SW 1271 (cell line): ENCODE data around the gene NUBPL.
A peak's percentile ranks its signal among the peaks of the same experiment; 100 is the strongest.
"Not testable (repeated sequence)": the region's sequence is repeated elsewhere in the genome, so short reads cannot be mapped to it uniquely, and the experiment has no call there.

Experiments used
- DNase-seq, 2 experiments: peaks; one replicate each; lab custom pipeline; 2025; lab: John Stamatoyannopoulos, UW

Gene NUBPL

DNA sequence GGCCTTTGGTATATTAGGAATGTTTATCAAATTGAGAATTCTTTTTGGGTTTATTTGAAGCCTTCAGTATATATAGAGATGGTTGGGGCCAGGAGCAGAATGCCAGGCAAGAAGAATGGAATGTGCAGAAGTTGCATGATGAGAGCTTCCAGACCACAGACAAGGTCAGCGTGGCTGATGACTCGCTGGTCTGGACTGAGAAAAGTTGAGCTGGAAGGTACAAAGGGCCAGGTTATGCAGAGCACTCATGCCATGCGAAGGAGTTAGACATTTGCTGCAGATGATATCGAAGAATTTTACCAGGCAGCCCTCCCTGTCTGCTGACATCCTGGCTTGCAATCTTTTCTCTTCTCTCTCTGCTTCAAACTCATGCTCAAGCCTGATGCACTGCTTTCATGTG lies 319.7 kb downstream of the NUBPL start:
- DNase-seq, result peak in 1 of 2 experiments; percentile 43

DNA sequence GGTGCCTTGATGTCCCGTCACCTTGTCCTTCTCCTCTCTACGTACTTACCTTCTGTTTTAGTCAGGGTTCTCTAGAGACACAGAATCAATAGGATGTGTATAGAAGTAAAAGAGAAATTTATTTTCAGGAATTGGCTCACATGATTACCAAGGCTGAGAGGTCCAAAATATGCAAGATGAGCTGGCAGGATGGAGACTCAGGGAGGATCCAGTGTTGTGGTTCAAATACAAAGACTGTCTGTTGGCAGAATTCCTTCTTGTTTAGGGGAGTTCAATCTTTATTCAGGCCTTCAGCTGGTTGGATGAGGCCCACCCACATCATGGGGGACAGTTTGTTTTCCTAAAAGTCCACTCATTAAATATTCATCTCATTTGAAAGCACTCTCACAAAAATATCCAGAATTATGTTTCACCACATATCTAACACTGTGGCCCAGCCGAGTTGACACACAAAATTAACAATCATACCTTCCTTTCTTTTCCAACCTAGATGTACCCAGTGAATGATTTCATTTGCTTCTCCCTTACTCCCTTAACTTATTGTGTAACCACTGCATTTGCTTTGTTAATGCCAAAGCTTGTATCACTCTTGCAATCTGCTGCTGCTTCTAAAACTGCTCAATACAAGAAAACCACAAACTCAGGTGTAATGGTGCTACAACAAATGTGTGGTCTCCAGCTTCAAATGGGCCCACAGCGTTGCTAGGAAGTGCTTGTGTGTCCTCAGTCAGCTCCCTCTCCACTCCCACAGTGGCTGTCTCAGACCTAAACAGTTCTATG lies 320.5 kb downstream of the NUBPL start:
- no peak for DNase-seq

GRCh38 chr14:31884238-31884637 lies 323.0 kb downstream of the NUBPL start:
- DNase-seq, result no peak

DNA sequence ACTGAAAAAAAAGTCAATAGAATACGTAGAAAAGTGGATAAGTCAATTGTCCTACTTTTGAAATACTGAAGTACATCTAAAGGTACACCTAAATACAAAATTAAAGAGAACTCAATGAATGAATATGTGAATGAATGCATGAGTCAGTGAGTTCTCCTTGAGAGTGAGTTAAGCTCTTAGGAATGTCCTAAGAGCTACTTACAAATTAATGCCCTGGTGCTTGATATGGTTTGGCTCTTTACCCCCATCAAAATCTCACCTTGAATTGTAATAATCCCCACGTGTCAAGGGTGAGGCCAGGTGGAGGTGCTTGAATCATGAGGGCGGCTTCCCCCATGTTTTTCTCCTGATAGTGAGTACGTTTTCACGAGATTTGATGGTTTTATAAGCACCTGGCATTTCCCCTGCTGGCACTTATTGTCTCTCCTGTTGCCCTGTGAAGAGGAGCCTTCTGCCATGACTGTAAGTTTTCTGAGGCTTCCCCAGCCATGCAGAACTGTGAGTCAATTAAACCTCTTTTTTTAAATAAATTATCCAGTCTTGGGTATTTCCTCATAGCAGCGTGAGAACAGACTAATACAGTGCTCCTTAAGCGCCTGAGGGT lies 323.7 kb downstream of the NUBPL start:
- DNase-seq, result no peak

GRCh38 chr14:31886156-31886835 lies 325.1 kb downstream of the NUBPL start:
- DNase-seq, result no peak

DNA sequence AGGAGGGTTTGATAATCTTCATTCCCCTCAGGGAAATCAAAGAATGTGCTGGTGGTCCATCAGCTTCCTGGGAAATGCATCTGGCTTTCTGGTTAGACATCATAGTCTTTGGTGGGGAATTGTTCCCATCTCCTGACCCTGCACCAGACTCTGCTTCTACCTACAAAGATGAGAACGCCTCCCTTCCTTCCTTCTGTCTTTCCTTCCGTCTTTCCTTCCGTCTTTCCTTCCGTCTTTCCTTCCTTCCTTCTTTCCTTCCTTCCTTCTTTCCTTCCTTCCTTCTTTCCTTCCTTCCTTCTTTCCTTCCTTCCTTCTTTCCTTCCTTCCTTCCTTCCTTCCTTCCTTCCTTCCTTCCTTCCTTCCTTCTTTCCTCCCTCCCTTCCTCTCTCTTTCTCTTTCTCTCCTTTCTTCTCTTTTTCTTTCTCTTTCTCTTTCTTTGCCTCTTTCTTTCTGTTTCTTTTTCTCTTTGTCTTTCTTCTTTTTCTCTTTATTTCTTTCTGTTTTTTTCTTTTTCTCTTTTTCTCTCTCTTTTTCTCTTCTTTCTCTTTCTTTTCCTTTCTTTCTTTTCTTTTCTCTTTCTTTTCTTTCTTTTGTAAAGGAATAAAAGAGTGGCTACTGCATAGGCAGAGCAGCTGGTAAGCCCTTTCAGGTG lies 326.9 kb downstream of the NUBPL start:
- no peak for DNase-seq

DNA sequence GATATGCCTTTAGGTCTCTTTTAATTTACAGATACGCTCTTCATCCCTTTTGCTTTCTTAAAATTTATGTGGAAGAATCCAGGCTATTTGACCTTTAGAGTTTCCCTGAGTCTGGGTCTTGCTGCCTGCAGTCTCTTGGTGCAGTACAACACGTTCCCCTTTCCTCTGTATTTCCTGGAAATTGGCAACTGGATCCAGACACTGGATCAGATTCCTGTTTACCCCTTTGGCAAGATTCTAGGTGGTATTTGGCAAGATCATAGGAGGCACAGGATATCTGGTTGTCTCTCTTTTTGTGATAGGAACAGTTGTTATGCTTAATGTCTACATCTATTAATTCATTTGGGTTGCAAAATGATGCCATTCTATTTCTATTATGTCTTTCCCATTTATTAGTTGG lies 328.1 kb downstream of the NUBPL start:
- DNase-seq, result no peak

- DNase-seq, result not testable (repeated sequence)
Observed at GRCh38 chr14:31890202-31890601, 329.0 kb downstream of the NUBPL start.

- DNase-seq, result no peak
Observed at GRCh38 chr14:31893221-31893757, 332.1 kb downstream of the NUBPL start.

GRCh38 chr14:31894351-31894750 lies 333.1 kb downstream of the NUBPL start:
- no peak for DNase-seq

GRCh38 chr14:31895206-31895605 lies 334.0 kb downstream of the NUBPL start:
- DNase-seq, result no peak

DNA sequence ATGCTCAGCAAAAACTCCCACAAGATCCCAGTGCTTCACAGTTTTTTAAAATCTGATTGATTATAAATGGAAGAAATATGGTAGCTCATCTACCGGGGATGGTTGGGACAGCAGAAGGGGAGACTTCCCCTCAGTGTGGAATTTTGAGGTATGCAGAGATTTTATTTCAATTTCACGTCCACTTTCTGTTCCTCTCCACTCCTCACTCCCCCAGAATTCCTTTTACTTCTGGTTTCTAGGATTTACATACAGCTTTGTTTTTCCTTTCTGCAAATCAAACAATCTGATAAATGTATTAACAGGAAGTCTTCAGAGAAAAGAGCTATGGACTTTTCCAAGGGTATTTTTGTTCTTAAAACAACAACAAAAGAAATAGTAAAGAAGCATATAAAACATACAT lies 334.4 kb downstream of the NUBPL start:
- DNase-seq, result no peak

GRCh38 chr14:31897581-31898186 lies 336.5 kb downstream of the NUBPL start:
- DNase-seq, result peak in 1 of 2 experiments; percentile 3

GRCh38 chr14:31898838-31899528 lies 337.8 kb downstream of the NUBPL start:
- no peak for DNase-seq

DNA sequence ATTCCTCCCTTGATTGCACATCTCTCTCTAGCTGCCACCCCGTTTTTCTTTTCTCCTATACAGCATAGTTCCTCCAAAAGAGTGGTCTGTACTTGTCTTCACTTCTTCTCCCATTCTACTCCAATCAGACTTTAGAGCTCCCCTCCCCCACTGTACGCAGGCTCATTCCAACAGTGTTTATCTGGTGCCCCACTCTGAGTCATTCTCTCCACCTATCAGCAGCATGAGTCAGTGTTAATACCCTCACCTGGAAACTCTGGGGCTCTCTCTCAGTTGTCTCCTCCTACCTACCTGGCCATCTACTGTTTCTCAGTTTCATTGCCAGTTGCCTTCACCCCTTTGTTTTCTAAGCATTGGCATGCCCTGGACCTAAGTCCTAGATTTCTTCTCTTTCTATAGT lies 340.8 kb downstream of the NUBPL start:
- DNase-seq, result no peak

- DNase-seq, result no peak
Observed at GRCh38 chr14:31902945-31903646, 341.9 kb downstream of the NUBPL start.

GRCh38 chr14:31909977-31910376 lies 348.8 kb downstream of the NUBPL start:
- DNase-seq, result no peak
